GM12878 (cell line): ENCODE data around the gene KIN. TPM values are rescaled to one million over a fixed set of nuclear protein-coding genes. Genes with fewer than 3 reads are reported as not detected.

Source experiments
- BCLAF1 ChIP-seq: fragments of 450-650 bp; IDR thresholded peaks from 2 replicates; pipeline ENCODE4 v1.6.1; 2017; ENCODE audit warnings: antibody characterized with exemption, mild to moderate bottlenecking, moderate library complexity
- CBFB ChIP-seq: IDR thresholded peaks from 2 replicates; pipeline ENCODE4 v1.6.1; 2016; ENCODE audit warnings: antibody characterized with exemption, low read depth
- GATAD2B ChIP-seq: fragments of 450-650 bp; conservative IDR thresholded peaks from 2 replicates; pipeline ENCODE4 v1.6.1; 2017; ENCODE audit warnings: low read depth, mild to moderate bottlenecking, moderate library complexity
- JUNB ChIP-seq: IDR thresholded peaks from 2 replicates; pipeline ENCODE4 v1.6.1; 2016; ENCODE audit warnings: antibody characterized with exemption, mild to moderate bottlenecking
- KDM1A ChIP-seq: fragments of 200-600 bp; sonication (generic); IDR thresholded peaks from 2 replicates; pipeline ENCODE4 v1.6.1; 2016; ENCODE audit warnings: borderline replicate concordance
- NFYA ChIP-seq: IDR thresholded peaks from 2 replicates; pipeline ENCODE4 v1.6.1; 2011; ENCODE audit warnings: low read depth, mild to moderate bottlenecking, low read length, improper control_type of control experiment, borderline replicate concordance
- RAD21 ChIP-seq: IDR thresholded peaks from 2 replicates; pipeline ENCODE4 v1.6.1; 2011; ENCODE audit warnings: mild to moderate bottlenecking, low read depth, low read length, moderate library complexity; ENCODE audit not compliant: insufficient read depth
- TBL1XR1 ChIP-seq: IDR thresholded peaks from 2 replicates; pipeline ENCODE4 v1.6.1; 2012; ENCODE audit warnings: low read depth, low read length, improper control_type of control experiment
- ZNF207 ChIP-seq: fragments of 450-650 bp; IDR thresholded peaks from 2 replicates; pipeline ENCODE4 v1.6.1; 2014; ENCODE audit warnings: antibody characterized with exemption, mild to moderate bottlenecking, borderline replicate concordance
- ZNF217 ChIP-seq: fragments of 450-650 bp; IDR thresholded peaks from 2 replicates; pipeline ENCODE4 v1.6.1; 2017; ENCODE audit warnings: antibody characterized with exemption, mild to moderate bottlenecking
- ZNF24 ChIP-seq: fragments of 450-650 bp; IDR thresholded peaks from 2 replicates; pipeline ENCODE4 v1.6.1; 2017; ENCODE audit warnings: antibody characterized with exemption, mild to moderate bottlenecking
- ZNF687 ChIP-seq: fragments of 450-650 bp; IDR thresholded peaks from 2 replicates; pipeline ENCODE4 v1.6.1; 2017; ENCODE audit warnings: mild to moderate bottlenecking, moderate library complexity
- polyA plus RNA-seq, 11 experiments: library from polyadenylated mRNA; depleted of rRNA in 4 of 11; unstranded in 6 of 11; stranded (reverse) in 5 of 11; fragments of >200 nt; fragmentation: Nextera tagmentation in 4 of 11; fragmentation: Illumina TruSeq in 1 of 11; extraction: Ambion mirVana in 4 of 11; extraction: Trizol in 1 of 11; gene quantifications; 1 replicate in 1 of 11; 2 replicates in 10 of 11; pipeline versions ENCODE4 v1.2.1 to v1.2.3, GENCODE V29; 2011 to 2016; ENCODE audit warnings: inconsistent platforms in 2 of 11, missing spikeins in 2 of 11, low read depth in 1 of 11
- total RNA-seq, 4 experiments: library from RNA; depleted of rRNA in 3 of 4; stranded (reverse); fragments of >200 nt in 3 of 4; fragmentation: Illumina TruSeq in 1 of 4; extraction: Trizol in 1 of 4; gene quantifications; 2 replicates each; pipeline versions ENCODE4 v1.2.1 to v1.2.3, GENCODE V29; 2013 to 2021

The KIN gene
- total and polyA plus RNA-seq, 10 of the 15 experiments (the other 5 are each of a cell fraction or from before 2014, with no cell fraction given), result 6.8 to 33.2 (median 11.3) TPM

GRCh38 chr10:7776777-7777176 lies 11.0 kb downstream of the KIN start (continued):
- no peak for TF ChIP-seq ZNF687
- no peak for TF ChIP-seq BCLAF1
- TF ChIP-seq RAD21, result no peak
- no peak for TF ChIP-seq NFYA
- no peak for TF ChIP-seq GATAD2B
- no peak for TF ChIP-seq ZNF24
- no peak for TF ChIP-seq ZNF217
- TF ChIP-seq KDM1A, result no peak
- TF ChIP-seq ZNF207, result no peak
- no peak for TF ChIP-seq TBL1XR1
- no peak for TF ChIP-seq JUNB
- no peak for TF ChIP-seq CBFB
